Measurements from ENCODE around the gene NTSR2.

- TF ChIP-seq CTCF (conservative IDR thresholded peaks at IDR 0.05) = no peak
- no peak for TF ChIP-seq ZFX (IDR thresholded peaks at IDR 0.05)
Measured at GRCh38 chr2:11636593-11637295, 33.3 kb downstream of the NTSR2 start.

All from C4-2B (cell line).